KOPT-K1 (cell line): ENCODE data around the gene CRYGC.

ENCODE experiments used
- H3K27ac ChIP-seq: fragments of 200-600 bp; sonication (generic); 2 replicates; pipeline ENCODE4 v1.5.1; 2016; ENCODE audit warnings: antibody characterized with exemption, mild to moderate bottlenecking, low read depth, low read length; ENCODE audit not compliant: poor library complexity, severe bottlenecking
- H3K36me3 ChIP-seq: fragments of 200-600 bp; sonication (generic); 2 replicates; pipeline ENCODE4 v1.5.1; 2017; ENCODE audit warnings: antibody characterized with exemption, mild to moderate bottlenecking, low read length, moderate library complexity; ENCODE audit not compliant: insufficient read depth
- H3K9me3 ChIP-seq: fragments of 200-600 bp; sonication (generic); 2 replicates; pipeline ENCODE4 v1.5.1; 2017; ENCODE audit warnings: antibody characterized with exemption, low read length, mild to moderate bottlenecking; ENCODE audit not compliant: insufficient read depth, poor library complexity, severe bottlenecking

The CRYGC gene

DNA sequence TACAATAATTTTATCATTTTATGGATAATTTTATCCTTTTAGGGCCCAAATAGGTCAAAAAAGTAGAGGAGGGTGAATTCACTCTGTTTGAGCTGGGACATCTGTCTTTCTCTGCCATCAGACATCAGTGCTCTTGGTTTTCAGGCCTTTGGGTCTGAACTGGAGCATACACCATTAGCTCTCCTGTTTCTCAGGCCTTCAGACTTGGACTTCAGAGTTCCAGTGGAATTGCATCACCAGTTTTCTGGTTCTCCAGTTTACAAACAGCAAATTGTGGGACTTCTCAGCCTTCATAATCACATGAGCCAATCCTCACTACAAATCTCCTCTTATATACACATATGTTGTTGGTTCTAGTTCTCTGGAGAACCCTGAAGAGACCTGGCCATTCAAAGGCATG lies 39.2 kb downstream of the CRYGC start:
- H3K9me3 ChIP-seq = no peaks in the 10 kb centered on the region
- no peak overlapping the region for H3K27ac ChIP-seq
- H3K36me3 ChIP-seq = no peaks in the 10 kb centered on the region

DNA sequence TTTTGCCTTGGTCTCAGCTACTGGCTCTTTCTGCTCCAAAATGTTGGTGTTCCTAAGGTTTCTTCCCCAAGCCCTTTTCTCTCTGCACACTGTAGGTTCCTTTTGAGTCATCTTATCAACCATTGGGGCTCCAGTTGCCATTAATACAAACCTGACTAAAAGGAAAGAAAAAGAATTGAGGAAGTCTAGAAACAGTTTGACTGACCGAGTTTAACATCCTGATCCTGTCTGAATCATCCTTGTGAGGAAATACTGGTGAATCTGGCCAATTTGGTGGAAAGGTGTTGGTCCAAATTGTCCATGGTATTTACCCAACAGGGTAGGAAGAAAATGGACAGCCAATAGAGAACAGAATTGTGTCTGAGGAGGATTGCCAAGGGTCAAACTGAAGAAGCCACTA lies 43.6 kb downstream of the CRYGC start:
- Histone ChIP-seq H3K36me3 (no peaks in the 10 kb centered on the region), H3K27ac (no peak overlapping the region), H3K9me3 (no peaks in the 10 kb centered on the region)

DNA sequence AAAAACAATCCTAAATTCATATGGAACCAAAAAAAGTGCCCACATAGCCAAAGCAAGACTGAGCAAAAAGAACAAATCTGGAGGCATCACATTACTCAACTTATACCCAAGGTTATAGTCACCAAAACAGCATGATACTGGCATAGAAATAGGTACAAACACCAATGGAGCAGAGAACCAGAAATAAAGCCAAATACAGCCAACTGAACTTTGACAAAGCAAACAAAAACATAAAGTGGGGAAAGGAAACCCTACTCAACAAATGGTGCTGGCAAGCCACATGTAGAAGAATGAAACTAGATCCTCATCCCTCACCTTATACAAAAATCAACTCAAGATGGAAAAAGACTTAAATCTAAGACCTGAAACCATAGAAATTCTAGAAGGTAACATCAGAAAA lies 45.8 kb downstream of the CRYGC start:
- H3K27ac ChIP-seq = no peak overlapping the region
- H3K9me3 ChIP-seq = no peaks in the 10 kb centered on the region
- no peaks in the 10 kb centered on the region for H3K36me3 ChIP-seq
